NCI-H128 (cell line): ENCODE results near the gene TMEM97.
"Not testable (repeated sequence)": the region's sequence is repeated elsewhere in the genome, so short reads cannot be mapped to it uniquely, and the experiment has no call there.

ENCODE experiments used
- DNase-seq: peaks from one replicate; lab custom pipeline; 2025; ENCODE audit not compliant: unreplicated experiment; lab: John Stamatoyannopoulos, UW

Gene TMEM97

GRCh38 chr17:28318759-28319597, at the start of gene TMEM97:
Gene TMEM97 (plus strand): TSS chr17:28319200. CDS start chr17:28319240, 40 bp downstream.
- DNase-seq = peak; percentile 86

GRCh38 chr17:28270055-28270454, 48.9 kb upstream of the TMEM97 start:
- DNase-seq = no peak

GRCh38 chr17:28270926-28271325, 48.1 kb upstream of the TMEM97 start:
- no peak for DNase-seq

GRCh38 chr17:28271431-28271830, 47.6 kb upstream of the TMEM97 start:
- DNase-seq = no peak

GRCh38 chr17:28272166-28272565, 46.8 kb upstream of the TMEM97 start:
- no peak for DNase-seq

GRCh38 chr17:28273341-28273740, 45.7 kb upstream of the TMEM97 start:
- DNase-seq = not testable (repeated sequence)

GRCh38 chr17:28274591-28275265, 44.3 kb upstream of the TMEM97 start:
- DNase-seq = no peak

GRCh38 chr17:28276011-28276410, 43.0 kb upstream of the TMEM97 start:
- DNase-seq = no peak

- no peak for DNase-seq
Measured at GRCh38 chr17:28279411-28279810, 39.6 kb upstream of the TMEM97 start.

GRCh38 chr17:28280826-28281225, 38.2 kb upstream of the TMEM97 start:
- no peak for DNase-seq

- no peak for DNase-seq
Measured at GRCh38 chr17:28282596-28282995, 36.4 kb upstream of the TMEM97 start.

- DNase-seq = no peak
Measured at GRCh38 chr17:28285965-28286364, 33.0 kb upstream of the TMEM97 start.

- DNase-seq = no peak
Measured at GRCh38 chr17:28290703-28291102, 28.3 kb upstream of the TMEM97 start.

- no peak for DNase-seq
Measured at GRCh38 chr17:28291780-28292330, 27.1 kb upstream of the TMEM97 start.

- not testable (repeated sequence) for DNase-seq
Measured at GRCh38 chr17:28292878-28293277, 26.1 kb upstream of the TMEM97 start.

- no peak for DNase-seq
Measured at GRCh38 chr17:28293994-28294393, 25.0 kb upstream of the TMEM97 start.

GRCh38 chr17:28295677-28296578, 23.1 kb upstream of the TMEM97 start:
- DNase-seq = no peak

GRCh38 chr17:28298449-28298848, 20.6 kb upstream of the TMEM97 start:
- DNase-seq = no peak

GRCh38 chr17:28306954-28307401, 12.0 kb upstream of the TMEM97 start:
- no peak for DNase-seq

- DNase-seq = no peak
Measured at GRCh38 chr17:28313841-28314240, 5.2 kb upstream of the TMEM97 start.
